GM23338 (cell line): ENCODE results near the gene ACSBG1. TPM values are rescaled to one million over a fixed set of nuclear protein-coding genes. Genes with fewer than 3 reads are reported as not detected.

Experiments
- ATAC-seq: fragments of 200-7000 bp; cut with Tn5 transposase; 3 replicates; pipeline ENCODE4 v1.9.1; 2020
- DNase-seq: peaks from one replicate; pipeline ENCODE4 v3.0.0-alpha.2; 2015; ENCODE audit warnings: low spot score
- H2AFZ ChIP-seq: fragments of 200-600 bp; sonication (generic); 2 replicates; pipeline ENCODE4 v1.8.0; 2016; ENCODE audit warnings: antibody characterized with exemption, mild to moderate bottlenecking, moderate library complexity
- H3F3A ChIP-seq: fragments of 200-600 bp; sonication (generic); replicated peaks from 2 replicates; pipeline ENCODE4 v1.8.0; 2017; ENCODE audit warnings: antibody characterized with exemption, mixed run types, low read depth
- H3K27ac ChIP-seq: fragments of 200-600 bp; sonication (generic); 2 replicates; pipeline ENCODE4 v1.6.1; 2016; ENCODE audit warnings: low read depth
- H3K27me3 ChIP-seq: fragments of 200-600 bp; sonication (generic); 2 replicates; pipeline ENCODE4 v1.8.0; 2016; ENCODE audit warnings: mild to moderate bottlenecking, mixed run types, moderate library complexity; ENCODE audit not compliant: insufficient read depth
- H3K36me3 ChIP-seq: fragments of 200-600 bp; sonication (generic); 2 replicates; pipeline ENCODE4 v1.8.0; 2016; ENCODE audit warnings: mild to moderate bottlenecking; ENCODE audit not compliant: insufficient read depth
- H3K4me1 ChIP-seq: fragments of 200-600 bp; sonication (generic); 2 replicates; pipeline ENCODE4 v1.8.0; 2016; ENCODE audit warnings: mild to moderate bottlenecking, moderate library complexity; ENCODE audit not compliant: insufficient read depth
- H3K4me2 ChIP-seq: fragments of 200-600 bp; sonication (generic); 2 replicates; pipeline ENCODE4 v1.7.1; 2017; ENCODE audit warnings: mixed run types
- H3K4me3 ChIP-seq: fragments of 200-600 bp; sonication (generic); 2 replicates; pipeline ENCODE4 v1.6.1; 2016; ENCODE audit warnings: mixed run types
- H3K79me2 ChIP-seq: fragments of 200-600 bp; sonication (generic); replicated peaks from 2 replicates; pipeline ENCODE4 v1.8.0; 2017; ENCODE audit warnings: mild to moderate bottlenecking; ENCODE audit not compliant: insufficient read depth
- H3K9me2 ChIP-seq: fragments of 200-600 bp; sonication (generic); 2 replicates; pipeline ENCODE4 v1.8.0; 2017; ENCODE audit not compliant: insufficient read depth
- H4K20me1 ChIP-seq: fragments of 200-600 bp; sonication (generic); replicated peaks from 2 replicates; pipeline ENCODE4 v1.8.0; 2017; ENCODE audit warnings: mild to moderate bottlenecking; ENCODE audit not compliant: insufficient read depth
- H3K27ac Mint-ChIP-seq: 2 replicates; pipeline ENCODE4 v1.8.0; 2020; ENCODE audit warnings: inconsistent platforms, mild to moderate bottlenecking, moderate library complexity, mixed read lengths
- H3K27me3 Mint-ChIP-seq: 3 replicates; pipeline ENCODE4 v1.8.0; 2022; ENCODE audit warnings: low read depth, mild to moderate bottlenecking, moderate library complexity, mixed read lengths, inconsistent platforms; ENCODE audit not compliant: insufficient read depth, poor library complexity
- H3K36me3 Mint-ChIP-seq: 3 replicates; pipeline ENCODE4 v1.8.0; 2021; ENCODE audit warnings: low read depth, mild to moderate bottlenecking, inconsistent platforms, moderate library complexity, mixed read lengths
- H3K4me1 Mint-ChIP-seq: 3 replicates; pipeline ENCODE4 v1.8.0; 2020; ENCODE audit warnings: mild to moderate bottlenecking, inconsistent platforms, mixed read lengths
- H3K4me3 Mint-ChIP-seq: 3 replicates; pipeline ENCODE4 v1.8.0; 2021; ENCODE audit warnings: moderate library complexity, mild to moderate bottlenecking, inconsistent platforms, mixed read lengths
- H3K9me3 Mint-ChIP-seq: 3 replicates; pipeline ENCODE4 v1.8.0; 2020; ENCODE audit warnings: moderate library complexity, mild to moderate bottlenecking, inconsistent platforms, mixed read lengths
- CREB1 ChIP-seq: fragments of 250-450 bp; sonication (Bioruptor Pico); IDR thresholded peaks from 2 replicates; pipeline ENCODE4 v1.5.0; 2020; ENCODE audit warnings: low read depth, mild to moderate bottlenecking, moderate library complexity
- ETS1 ChIP-seq: IDR thresholded peaks from 2 replicates; pipeline ENCODE4 v1.6.1; 2016; ENCODE audit warnings: antibody characterized with exemption
- EZH2phosphoT487 ChIP-seq: fragments of 200-600 bp; sonication (generic); IDR thresholded peaks from one replicate; pipeline ENCODE4 v1.8.1; 2018; ENCODE audit warnings: antibody characterized with exemption; ENCODE audit not compliant: unreplicated experiment
- NANOG ChIP-seq: IDR thresholded peaks from 2 replicates; pipeline ENCODE4 v1.6.1; 2016; ENCODE audit warnings: antibody characterized with exemption, borderline replicate concordance
- ZNF114 ChIP-seq: fragments of 250-450 bp; sonication (Bioruptor Pico); IDR thresholded peaks from 2 replicates; pipeline ENCODE4 v1.5.0; 2020; ENCODE audit warnings: mild to moderate bottlenecking, moderate library complexity
- polyA plus RNA-seq: library from polyadenylated mRNA; unstranded; fragments of >200 nt; fragmentation: Nextera tagmentation; extraction: Ambion mirVana; gene quantifications from 2 replicates; pipeline ENCODE4 v1.2.1, GENCODE V29; 2016
- total RNA-seq: library from RNA; depleted of rRNA; stranded (reverse); fragments of >200 nt; shearing (Covaris generic); gene quantifications from 2 replicates; pipeline ENCODE4 v1.2.3, GENCODE V29; 2014
- TF ChIP-seq, protein P1 (sequence below): IDR thresholded peaks from one replicate; pipeline ENCODE4 v1.6.1; 2018; ENCODE audit warnings: antibody characterized with exemption; ENCODE audit not compliant: unreplicated experiment

The ACSBG1 gene
- total and polyA plus RNA-seq, 2 experiments from 2014 or later: 1.9 to 10.0 TPM

GRCh38 chr15:78239811-78240210 lies 5.4 kb upstream of the ACSBG1 start:
- Mint-ChIP-seq H3K27ac (no peak overlapping the region), H3K9me3 (no peaks in the 10 kb centered on the region), H3K4me1 (peaks cover 37% of the 10 kb centered on the region), H3K36me3 (no peaks in the 10 kb centered on the region), H3K27me3 (peaks cover 15% of the 10 kb centered on the region), H3K4me3 (no peak overlapping the region)
- no peaks in the 10 kb centered on the region for H3K36me3 ChIP-seq
- H4K20me1 ChIP-seq: no peaks in the 10 kb centered on the region
- peak; percentile 29 for DNase-seq
- no peak for ATAC-seq
- H2AFZ ChIP-seq: no peak overlapping the region
- H3K27me3 ChIP-seq: no peaks in the 10 kb centered on the region
- peaks cover 34% of the 10 kb centered on the region for H3K4me1 ChIP-seq
- no peak overlapping the region for H3K4me2 ChIP-seq
- no peak overlapping the region for H3K4me3 ChIP-seq
- H3K9me2 ChIP-seq: peaks cover 6% of the 10 kb centered on the region; the same call in 1 of the 2 replicates
- TF ChIP-seq, protein P1, sequence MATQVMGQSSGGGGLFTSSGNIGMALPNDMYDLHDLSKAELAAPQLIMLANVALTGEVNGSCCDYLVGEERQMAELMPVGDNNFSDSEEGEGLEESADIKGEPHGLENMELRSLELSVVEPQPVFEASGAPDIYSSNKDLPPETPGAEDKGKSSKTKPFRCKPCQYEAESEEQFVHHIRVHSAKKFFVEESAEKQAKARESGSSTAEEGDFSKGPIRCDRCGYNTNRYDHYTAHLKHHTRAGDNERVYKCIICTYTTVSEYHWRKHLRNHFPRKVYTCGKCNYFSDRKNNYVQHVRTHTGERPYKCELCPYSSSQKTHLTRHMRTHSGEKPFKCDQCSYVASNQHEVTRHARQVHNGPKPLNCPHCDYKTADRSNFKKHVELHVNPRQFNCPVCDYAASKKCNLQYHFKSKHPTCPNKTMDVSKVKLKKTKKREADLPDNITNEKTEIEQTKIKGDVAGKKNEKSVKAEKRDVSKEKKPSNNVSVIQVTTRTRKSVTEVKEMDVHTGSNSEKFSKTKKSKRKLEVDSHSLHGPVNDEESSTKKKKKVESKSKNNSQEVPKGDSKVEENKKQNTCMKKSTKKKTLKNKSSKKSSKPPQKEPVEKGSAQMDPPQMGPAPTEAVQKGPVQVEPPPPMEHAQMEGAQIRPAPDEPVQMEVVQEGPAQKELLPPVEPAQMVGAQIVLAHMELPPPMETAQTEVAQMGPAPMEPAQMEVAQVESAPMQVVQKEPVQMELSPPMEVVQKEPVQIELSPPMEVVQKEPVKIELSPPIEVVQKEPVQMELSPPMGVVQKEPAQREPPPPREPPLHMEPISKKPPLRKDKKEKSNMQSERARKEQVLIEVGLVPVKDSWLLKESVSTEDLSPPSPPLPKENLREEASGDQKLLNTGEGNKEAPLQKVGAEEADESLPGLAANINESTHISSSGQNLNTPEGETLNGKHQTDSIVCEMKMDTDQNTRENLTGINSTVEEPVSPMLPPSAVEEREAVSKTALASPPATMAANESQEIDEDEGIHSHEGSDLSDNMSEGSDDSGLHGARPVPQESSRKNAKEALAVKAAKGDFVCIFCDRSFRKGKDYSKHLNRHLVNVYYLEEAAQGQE: no peak
- no peak for TF ChIP-seq ZNF114
- no peak for TF ChIP-seq ETS1
- TF ChIP-seq EZH2phosphoT487: no peak
- no peaks in the 10 kb centered on the region for H3F3A ChIP-seq
- no peak overlapping the region for H3K27ac ChIP-seq
- no peaks in the 10 kb centered on the region for H3K79me2 ChIP-seq

DNA sequence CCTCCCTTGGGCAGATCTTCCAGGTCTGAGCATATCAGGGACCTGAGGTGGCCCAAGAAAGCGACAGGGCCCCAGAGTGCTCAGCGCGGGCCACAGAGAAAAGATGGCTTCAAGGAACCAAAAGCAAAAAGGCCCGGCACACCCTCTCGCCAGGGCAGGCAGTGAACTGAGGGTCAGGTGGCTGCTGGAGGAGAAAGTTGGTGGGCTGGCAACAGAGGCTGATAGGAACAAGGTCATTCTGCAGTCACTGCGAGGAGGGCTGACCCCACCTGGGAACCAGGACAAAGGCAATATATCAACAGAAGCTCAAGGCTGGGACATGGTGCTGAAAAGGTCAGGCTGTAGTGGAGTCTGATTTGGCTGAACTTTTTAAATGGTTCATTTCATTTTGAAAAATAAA lies 2.8 kb upstream of the ACSBG1 start:
- Histone ChIP-seq H3K27ac (no peak overlapping the region), H3K36me3 (no peaks in the 10 kb centered on the region), H3F3A (peaks cover 5% of the 10 kb centered on the region; the same call in 1 of the 2 replicates), H3K4me1 (peaks cover 30% of the 10 kb centered on the region), H3K27me3 (no peaks in the 10 kb centered on the region), H2AFZ (no peak overlapping the region), H4K20me1 (no peaks in the 10 kb centered on the region), H3K79me2 (no peaks in the 10 kb centered on the region), H3K4me3 (no peak overlapping the region), H3K4me2 (no peak overlapping the region), H3K9me2 (peaks cover 6% of the 10 kb centered on the region; the same call in 1 of the 2 replicates)
- H3K4me1 Mint-ChIP-seq: peaks cover 34% of the 10 kb centered on the region
- TF ChIP-seq EZH2phosphoT487: no peak
- TF ChIP-seq NANOG: no peak
- TF ChIP-seq CREB1 (CRISPR knock-in tag): no peak
- H3K36me3 Mint-ChIP-seq: no peaks in the 10 kb centered on the region
- no peak for DNase-seq
- no peak for ATAC-seq
- no peak overlapping the region for H3K4me3 Mint-ChIP-seq
- no peak overlapping the region for H3K27ac Mint-ChIP-seq
- H3K9me3 Mint-ChIP-seq: no peaks in the 10 kb centered on the region
- H3K27me3 Mint-ChIP-seq: peaks cover 21% of the 10 kb centered on the region
